CD4-positive, alpha-beta T cell (primary cell): ENCODE data around the gene TENT4B. TPM values are rescaled to one million over a fixed set of nuclear protein-coding genes. Genes with fewer than 3 reads are reported as not detected.
A peak's percentile ranks its signal among the peaks of the same experiment; 100 is the strongest.

Experiments
- ATAC-seq: fragments of 200-7000 bp; cut with Tn5 transposase; one replicate; pipeline ENCODE4 v1.10.0; 2022; ENCODE audit warnings: mild to moderate bottlenecking; ENCODE audit not compliant: poor library complexity
- CTCF ChIA-PET: fragments of 350-600 bp; sonication (Branson Sonifier 250); formaldehyde crosslinking; loops from one replicate; lab custom pipeline; 2021; ENCODE audit warnings: antibody characterized with exemption, inconsistent platforms; lab: Charles Lee
- POLR2A ChIA-PET: fragments of 350-600 bp; sonication (Branson Sonifier 250); formaldehyde crosslinking; loops from one replicate; lab custom pipeline; 2021; ENCODE audit warnings: antibody characterized with exemption, inconsistent platforms; lab: Charles Lee
- DNase-seq, 14 experiments: peaks; one replicate each; pipeline ENCODE4 v3.0.0-alpha.2; 2013 to 2020; ENCODE audit warnings: mixed read lengths in 2 of 14
- H3K27ac ChIP-seq, 2 donors: one replicate each; pipeline versions ENCODE4 v1.5.1 to v1.7.0; 2013; ENCODE audit warnings: low read length in 2 of 2, low read depth in 1 of 2, mild to moderate bottlenecking in 1 of 2
- H3K27me3 ChIP-seq, 2 experiments: 1 replicate in 1 of 2; 2 replicates in 1 of 2; pipeline versions ENCODE4 v1.6.1 to v1.7.0; 2013; ENCODE audit warnings: low read length in 2 of 2, control low read depth in 1 of 2, mild to moderate bottlenecking in 1 of 2, moderate library complexity in 1 of 2; ENCODE audit not compliant: insufficient read depth in 2 of 2, control insufficient read depth in 1 of 2
- H3K36me3 ChIP-seq: one replicate; pipeline ENCODE4 v1.6.1; 2013; ENCODE audit warnings: low read length, control low read depth; ENCODE audit not compliant: insufficient read depth
- H3K4me1 ChIP-seq: one replicate; pipeline ENCODE4 v1.6.1; 2013; ENCODE audit warnings: low read length, control low read depth; ENCODE audit not compliant: insufficient read depth
- H3K4me3 ChIP-seq: one replicate; pipeline ENCODE4 v1.5.1; 2013; ENCODE audit warnings: mild to moderate bottlenecking, low read length, moderate library complexity
- H3K9me3 ChIP-seq, 2 experiments: 1 replicate in 1 of 2; 2 replicates in 1 of 2; pipeline versions ENCODE4 v1.6.1 to v1.7.0; 2013; ENCODE audit warnings: low read length in 2 of 2, mild to moderate bottlenecking in 2 of 2, control low read depth in 1 of 2, moderate library complexity in 1 of 2; ENCODE audit not compliant: control insufficient read depth in 1 of 2, insufficient read depth in 1 of 2
- H3K27ac Mint-ChIP-seq: one replicate; pipeline ENCODE4 v1.8.0; 2020; ENCODE audit warnings: mixed read lengths
- H3K27me3 Mint-ChIP-seq: one replicate; pipeline ENCODE4 v1.8.0; 2021; ENCODE audit warnings: mixed read lengths
- H3K36me3 Mint-ChIP-seq: one replicate; pipeline ENCODE4 v1.8.0; 2021; ENCODE audit warnings: low read depth, mixed read lengths
- H3K4me1 Mint-ChIP-seq: one replicate; pipeline ENCODE4 v1.8.0; 2021; ENCODE audit warnings: low read depth, mixed read lengths
- H3K4me3 Mint-ChIP-seq: one replicate; pipeline ENCODE4 v1.8.0; 2020; ENCODE audit warnings: mild to moderate bottlenecking, mixed read lengths
- H3K9me3 Mint-ChIP-seq: one replicate; pipeline ENCODE4 v1.8.0; 2020; ENCODE audit warnings: mixed read lengths
- CTCF ChIP-seq: fragments of 200-600 bp; IDR thresholded peaks from one replicate; pipeline ENCODE4 v1.8.0; 2022; ENCODE audit warnings: antibody characterized with exemption, mild to moderate bottlenecking
- intact Hi-C, 2 experiments: fragments of 100-400 bp; cut with DNase I in 1 of 2; cut with micrococcal nuclease in 1 of 2; formaldehyde crosslinking; loops; one replicate each; pipeline versions ENCODE4 v1.15.1 to v1.9.0; 2023 to 2025; cut with DNase I, micrococcal nuclease
- total RNA-seq, 174 experiments: library from RNA in 2 of 174; stranded (reverse) in 2 of 174; gene quantifications; one replicate each; pipeline ENCODE4 v1.2.3 and lab custom pipeline; 2021 to 2026

TENT4B gene
- total RNA-seq, 2 experiments from 2014 or later = 32.9 to 35.0 TPM

GRCh38 chr16:50280932-50281331, 127.8 kb downstream of the TENT4B start:
- peaks cover 95% of the 10 kb centered on the region for H3K4me1 ChIP-seq
- peaks cover 23% of the 10 kb centered on the region for H3K36me3 ChIP-seq
- CTCF ChIA-PET = no interaction called here
- H3K4me3 Mint-ChIP-seq = peak overlapping the region; percentile 81
- POLR2A ChIA-PET = interaction anchor here (1.0 to 6.4 kb wide), 3 partner anchors 8 to 46 kb away, joined by 4 to 77 read pairs (median 8); partner anchors contain the start of gene ADCY7
- peak overlapping the region; percentile 100 for H3K27ac Mint-ChIP-seq
- DNase-seq = no peak
- no peaks in the 10 kb centered on the region for H3K27me3 ChIP-seq
- no peaks in the 10 kb centered on the region for H3K9me3 Mint-ChIP-seq
- no peak for TF ChIP-seq CTCF
- peak overlapping the region; percentile 47 for H3K4me3 ChIP-seq
- peaks cover 99% of the 10 kb centered on the region for H3K4me1 Mint-ChIP-seq
- peaks cover 33% of the 10 kb centered on the region for H3K36me3 Mint-ChIP-seq
- intact Hi-C loops = no loop called here
- H3K9me3 ChIP-seq = peaks cover 0 to 2% of the 10 kb centered on the region in 2 experiments
- no peak for ATAC-seq
- H3K27ac ChIP-seq = peak overlapping the region in 1 of 2 donors; percentile 40
- H3K27me3 Mint-ChIP-seq = no peaks in the 10 kb centered on the region

Other genes starting within 250 kb of the TENT4B start
- gene CNEP1R1, start 128.1 kb upstream of the TENT4B start, total RNA-seq = 10 to 100 TPM; 36.6 to 46.3 TPM
- gene HEATR3, start 87.3 kb upstream of the TENT4B start, total RNA-seq = 10 to 100 TPM; 10.1 to 10.6 TPM
- 100 to 1,000 TPM; 136 to 147 TPM for gene ADCY7, start 113.2 kb downstream of the TENT4B start, total RNA-seq
- 100 to 1,000 TPM in 1 of 2 experiments, 10 to 100 TPM in 1; 95.4 to 103 TPM for gene BRD7, start 215.7 kb downstream of the TENT4B start, total RNA-seq